Right hindlimb (tissue), 1 donor: ENCODE data around the gene STAT6.
"Not testable (repeated sequence)": the region's sequence is repeated elsewhere in the genome, so short reads cannot be mapped to it uniquely, and the experiment has no call there.

ENCODE experiments used
- DNase-seq: peaks from one replicate; pipeline ENCODE4 v3.0.0-alpha.2; 2018

The STAT6 gene

DNA sequence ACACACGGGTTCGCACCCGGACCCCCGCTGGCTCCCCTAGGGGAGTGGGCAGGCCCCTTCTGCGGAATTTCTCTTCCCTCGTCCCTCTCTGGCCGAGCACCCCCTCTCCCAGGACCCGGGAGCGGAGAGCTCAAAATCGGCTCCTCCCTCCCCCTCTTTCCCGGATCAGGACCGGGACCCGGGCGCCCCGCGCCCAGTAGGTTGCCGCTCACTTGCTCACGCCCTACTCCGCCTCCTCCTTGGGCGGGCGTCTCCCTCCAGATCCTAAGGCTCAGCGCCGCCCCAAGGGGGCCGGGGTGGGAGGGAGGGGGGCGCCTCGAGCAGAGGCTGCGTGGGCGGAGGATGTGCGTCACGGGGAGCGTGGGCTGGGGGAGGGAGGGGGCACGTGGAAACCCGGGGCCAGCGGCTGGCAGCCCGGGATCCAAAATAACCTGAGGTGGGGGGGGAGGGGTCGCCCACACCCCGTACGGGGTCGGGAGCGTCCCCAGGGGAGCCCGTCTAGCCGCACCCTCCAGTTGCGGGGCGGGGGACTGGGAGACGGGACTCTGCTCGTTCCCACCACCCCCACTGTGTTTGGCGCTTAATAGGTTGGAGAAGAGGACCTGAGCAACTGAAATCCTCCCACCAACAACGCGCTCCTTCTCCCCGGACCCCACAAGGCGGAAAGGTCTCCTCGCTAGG, 24.0 kb downstream of the STAT6 start:
- DNase-seq: peak; percentile 92

DNA sequence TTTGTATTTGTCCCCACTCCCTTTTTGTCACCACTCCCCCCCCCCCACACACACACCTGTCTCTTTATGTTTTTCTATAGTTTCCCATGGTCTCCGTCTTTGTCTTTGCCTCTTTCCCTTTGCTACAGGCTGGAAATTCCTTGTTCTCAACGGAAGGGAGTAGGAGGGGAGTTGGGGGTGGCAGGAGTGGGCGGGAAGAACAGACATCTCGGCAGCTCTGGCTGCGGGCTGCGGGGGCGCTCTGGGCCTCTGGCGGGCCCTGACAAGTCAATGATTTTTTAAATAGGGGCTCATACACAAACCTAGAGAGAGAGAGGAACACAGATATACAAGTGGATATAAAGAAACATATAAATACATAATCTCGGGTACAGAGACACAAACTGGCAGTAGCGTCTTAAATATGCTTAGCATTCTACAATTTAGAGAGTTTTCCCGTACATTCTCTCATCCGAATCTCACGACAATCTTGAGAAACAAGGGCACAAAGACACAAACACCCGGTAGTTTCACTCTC, 24.6 kb downstream of the STAT6 start:
- peak; percentile 90 for DNase-seq

DNA sequence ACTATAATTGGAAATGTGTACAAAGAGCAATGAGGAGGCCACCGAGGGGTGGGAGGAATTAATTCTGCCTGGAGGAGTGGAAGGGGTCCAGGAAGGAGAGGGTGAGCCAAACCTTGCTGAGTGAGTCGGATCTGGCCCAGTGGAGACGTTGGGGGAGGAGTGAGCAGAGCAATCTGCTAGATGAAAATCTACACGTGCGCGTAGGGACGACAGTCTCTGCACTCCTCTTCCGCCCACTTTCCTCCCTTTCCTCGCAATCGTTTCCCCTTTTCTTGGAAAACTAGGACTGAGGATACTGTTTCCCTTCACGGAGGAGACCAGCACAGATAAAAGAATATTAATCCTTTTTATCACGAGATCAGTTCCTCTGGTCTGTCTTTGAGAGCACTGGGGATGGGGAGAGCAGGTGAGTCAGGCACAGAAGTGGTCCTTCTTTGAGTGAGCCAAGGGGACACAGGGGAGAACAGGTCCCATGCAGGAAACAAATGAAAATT, 25.1 kb downstream of the STAT6 start:
- peak; percentile 89 for DNase-seq

DNA sequence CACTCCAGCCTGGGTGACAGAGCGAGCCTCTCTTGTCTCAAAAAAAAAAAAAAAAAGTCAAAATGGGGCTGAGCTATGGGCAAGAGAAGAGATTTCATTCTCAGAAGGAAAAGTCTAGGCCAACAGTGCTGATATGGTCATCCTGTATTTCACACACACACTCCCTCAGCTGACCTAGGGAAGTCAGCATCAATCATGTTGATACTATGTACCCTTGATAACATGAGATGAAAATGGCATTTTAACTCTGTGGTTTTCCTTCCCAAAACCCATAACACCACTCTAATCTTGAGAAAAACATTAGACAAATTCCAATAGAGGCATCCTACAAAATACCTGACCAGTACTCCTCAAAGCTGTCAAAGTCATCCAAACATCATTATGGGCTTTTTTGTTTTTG, 30.3 kb downstream of the STAT6 start:
- DNase-seq: no peak

DNA sequence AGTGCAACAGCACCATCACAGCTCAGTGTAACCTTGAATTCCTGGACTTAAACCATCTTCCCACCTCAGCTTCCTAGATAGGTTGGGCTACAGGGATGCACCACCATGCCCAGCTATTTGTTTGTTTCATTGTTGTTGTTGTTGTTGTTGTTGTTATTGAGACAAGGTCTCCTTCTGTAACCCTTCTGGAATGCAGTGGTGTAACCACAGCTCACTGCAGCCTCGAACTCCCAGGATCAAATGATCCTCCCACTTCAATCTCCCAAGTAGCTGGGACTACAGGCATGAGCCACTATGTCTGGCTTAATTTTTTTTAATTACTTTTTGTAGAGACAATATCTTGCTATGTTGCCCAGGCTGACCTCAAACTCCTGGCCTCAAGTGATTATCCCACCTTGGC, 31.3 kb downstream of the STAT6 start:
- no peak for DNase-seq

DNA sequence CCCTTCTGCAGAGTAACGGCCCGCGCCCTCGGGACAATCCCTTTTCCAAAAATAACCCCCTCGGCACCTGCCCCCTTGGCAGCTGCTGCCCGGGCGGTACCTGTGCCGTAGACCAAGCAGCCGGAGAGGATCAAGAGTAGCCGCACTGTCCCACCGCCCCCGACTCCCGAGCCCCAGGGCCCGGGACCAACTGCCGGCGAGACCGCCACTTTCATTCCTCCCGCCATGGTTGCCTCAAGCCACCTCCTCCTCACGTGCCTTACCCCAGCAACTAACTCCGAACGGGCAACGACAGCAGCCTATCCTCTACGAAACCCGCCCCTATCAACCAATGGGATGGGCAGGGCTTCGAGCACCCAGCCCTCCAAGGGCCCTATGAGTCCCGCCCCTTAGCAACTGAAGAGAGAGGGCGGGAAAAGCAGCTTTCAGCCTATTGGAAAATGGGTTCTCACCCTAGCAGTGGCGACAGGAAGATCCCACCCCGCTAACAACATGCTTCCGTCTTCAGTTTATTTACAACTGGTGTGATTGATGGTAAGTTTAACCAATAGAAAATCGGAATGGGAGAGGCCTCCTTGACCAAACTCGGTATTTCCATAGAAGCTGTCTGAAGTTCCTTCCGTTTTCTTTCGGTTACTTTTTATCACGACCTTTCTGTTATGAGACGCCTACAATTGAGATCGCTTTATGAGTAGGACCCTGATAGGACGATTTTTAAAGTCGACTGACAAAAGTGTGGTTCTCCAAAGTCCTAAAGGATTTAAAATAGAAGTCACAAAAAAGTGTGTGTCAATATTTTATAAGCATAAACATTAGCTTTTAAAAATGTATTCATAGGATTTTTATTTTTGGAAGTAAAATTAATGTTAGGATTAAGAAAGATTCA, 32.4 kb downstream of the STAT6 start, which contains the start of gene NEMP1:
TSS of gene NEMP1 (minus strand) at position 273 of the 886 bp plus-strand sequence. CDS start at position 227, 46 bp downstream.
- DNase-seq: peak; percentile 99

DNA sequence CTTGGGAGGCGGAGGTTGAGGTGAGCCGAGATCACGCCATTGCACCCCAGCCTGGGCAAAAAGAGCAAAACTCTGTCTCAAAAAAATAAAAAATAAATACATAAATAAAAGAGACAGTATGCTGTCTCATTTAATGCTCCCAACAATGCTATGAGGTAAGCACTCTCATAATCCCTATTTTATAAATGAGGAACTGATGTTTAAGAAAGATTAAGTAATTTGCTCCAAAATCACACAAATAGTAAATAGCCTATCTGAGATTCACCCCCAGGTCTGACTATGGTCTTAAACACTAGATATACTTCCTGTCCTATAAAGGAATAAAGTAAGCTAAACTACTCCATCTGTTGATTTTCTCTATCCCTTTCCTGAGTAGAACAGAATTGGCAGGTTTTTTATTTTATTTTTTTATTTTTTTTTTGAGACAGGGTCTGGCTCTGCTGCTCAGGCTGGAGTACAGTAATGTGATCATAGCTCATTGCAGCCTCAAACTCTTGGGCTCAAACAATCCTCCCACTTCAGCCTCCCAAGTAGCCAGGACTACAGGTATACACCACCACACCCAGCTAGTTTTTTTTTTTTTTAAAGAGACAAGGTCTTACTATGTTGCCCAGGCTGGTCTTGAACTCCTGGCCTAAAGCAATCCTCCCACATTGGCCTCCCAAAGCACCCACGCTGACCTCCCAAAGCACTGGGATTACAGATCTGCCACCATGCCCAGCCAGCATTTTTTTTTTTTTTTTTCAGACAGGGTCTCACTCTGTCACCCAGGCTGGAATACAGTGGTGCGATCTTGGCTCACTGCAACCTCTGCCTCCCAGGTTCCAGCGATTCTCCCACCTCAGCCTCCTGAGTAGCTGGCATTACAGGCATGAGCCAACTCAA, 37.4 kb downstream of the STAT6 start:
- DNase-seq: not testable (repeated sequence)

DNA sequence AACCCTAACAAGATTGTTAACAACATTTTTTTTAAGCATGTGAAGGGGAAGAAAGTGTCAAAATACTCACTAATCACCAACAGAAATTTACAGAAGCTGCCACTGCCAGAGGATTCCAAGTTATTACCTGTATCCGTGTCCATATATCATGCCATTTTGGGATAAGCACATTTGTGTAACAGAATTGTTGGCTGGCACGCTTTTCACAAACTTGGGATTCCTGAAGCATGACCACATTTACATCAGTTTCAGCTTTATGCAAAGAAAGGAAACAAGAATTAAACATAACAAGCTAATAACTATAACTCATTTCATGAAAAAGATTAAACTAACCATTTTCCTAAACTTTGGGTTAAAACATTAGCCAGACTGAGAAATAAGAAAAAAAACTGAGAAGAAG, 38.5 kb downstream of the STAT6 start:
- DNase-seq: no peak

DNA sequence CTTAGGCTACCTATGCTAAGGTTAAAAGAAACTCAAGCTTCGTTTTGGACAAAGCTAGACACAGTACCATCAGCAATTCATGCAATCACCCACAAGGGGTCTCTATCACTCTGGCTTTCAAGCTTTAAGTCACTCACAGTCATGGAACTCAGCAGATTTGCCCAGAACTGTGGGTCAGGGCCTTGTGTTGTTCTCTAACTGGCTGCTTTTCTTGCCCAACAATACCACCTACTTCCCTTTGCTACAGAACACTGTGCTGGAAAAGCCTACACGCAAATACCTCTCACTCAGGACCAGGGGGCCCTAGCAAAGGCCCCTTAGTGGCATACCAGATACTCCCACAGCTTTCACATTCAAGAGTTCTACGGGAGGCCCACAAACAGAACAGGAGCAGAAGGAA, 41.6 kb downstream of the STAT6 start:
- DNase-seq: peak; percentile 69

DNA sequence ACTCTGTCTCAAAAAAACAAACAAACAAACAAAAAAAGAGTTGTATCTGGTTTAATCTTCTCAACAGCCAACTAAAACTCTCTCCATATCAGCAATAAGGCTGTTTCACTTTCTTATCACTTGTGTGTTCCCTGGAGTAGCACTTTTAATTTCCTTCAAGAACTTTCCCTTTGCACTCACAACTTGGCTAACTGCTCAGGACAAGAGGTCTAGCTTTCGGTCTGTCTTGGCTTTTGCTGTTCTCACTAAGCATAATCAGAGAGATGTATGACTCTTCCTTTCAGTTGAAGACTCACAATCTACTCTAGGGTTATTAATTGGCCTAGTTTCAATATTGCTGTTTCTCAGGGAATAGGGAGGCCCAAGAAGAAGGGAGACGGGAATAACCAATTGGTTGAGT, 44.9 kb downstream of the STAT6 start:
- no peak for DNase-seq

DNA sequence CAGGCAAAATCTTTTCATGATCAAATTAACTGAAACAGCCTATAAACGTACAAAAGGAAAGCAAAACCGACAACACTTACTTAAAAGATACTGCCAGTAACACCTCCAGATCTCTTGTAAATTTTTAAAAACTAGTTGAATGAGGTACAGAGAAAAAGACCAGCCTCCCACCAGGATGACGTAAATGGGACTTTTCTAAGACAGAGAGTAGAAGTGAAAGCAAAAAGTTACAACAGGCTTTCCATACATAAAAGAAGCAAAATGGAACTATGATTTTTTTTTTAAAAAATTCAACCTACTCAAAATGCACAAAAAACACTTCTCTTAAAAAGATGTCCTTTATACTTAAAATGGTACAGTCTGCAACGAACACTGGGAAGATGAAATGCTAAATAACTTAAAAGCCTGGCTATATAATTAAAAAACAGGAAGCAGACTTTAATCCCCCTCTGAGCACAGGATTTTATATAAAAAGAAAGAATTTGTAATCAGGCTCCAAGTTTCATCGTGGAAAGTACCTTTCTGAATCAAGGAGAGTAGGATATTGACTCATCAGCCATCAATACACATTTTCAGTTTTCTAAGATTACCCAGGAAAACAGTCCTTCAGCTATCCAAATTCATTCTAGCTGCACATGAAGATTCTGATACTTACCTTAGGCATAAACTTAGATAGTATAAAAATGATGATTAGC, 47.0 kb downstream of the STAT6 start:
- no peak for DNase-seq

DNA sequence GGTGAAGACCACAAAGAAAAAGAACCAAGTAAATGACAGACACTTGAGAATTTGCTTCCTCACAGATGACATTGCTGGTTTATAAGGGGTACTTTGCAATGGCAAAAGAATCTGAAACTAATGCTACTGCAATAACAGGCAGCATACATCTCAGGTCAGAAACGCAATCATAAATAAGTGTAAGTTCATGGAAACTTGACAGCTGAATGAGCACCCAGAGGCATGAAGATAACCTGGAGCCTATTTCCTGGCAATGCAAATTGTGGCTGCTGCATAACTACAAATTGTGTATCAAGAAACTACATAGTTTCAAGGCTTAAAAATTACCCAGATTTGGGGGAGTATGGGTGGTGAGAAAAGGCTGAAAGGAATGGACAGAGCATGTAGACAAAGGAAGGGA, 52.7 kb downstream of the STAT6 start:
- DNase-seq: no peak

DNA sequence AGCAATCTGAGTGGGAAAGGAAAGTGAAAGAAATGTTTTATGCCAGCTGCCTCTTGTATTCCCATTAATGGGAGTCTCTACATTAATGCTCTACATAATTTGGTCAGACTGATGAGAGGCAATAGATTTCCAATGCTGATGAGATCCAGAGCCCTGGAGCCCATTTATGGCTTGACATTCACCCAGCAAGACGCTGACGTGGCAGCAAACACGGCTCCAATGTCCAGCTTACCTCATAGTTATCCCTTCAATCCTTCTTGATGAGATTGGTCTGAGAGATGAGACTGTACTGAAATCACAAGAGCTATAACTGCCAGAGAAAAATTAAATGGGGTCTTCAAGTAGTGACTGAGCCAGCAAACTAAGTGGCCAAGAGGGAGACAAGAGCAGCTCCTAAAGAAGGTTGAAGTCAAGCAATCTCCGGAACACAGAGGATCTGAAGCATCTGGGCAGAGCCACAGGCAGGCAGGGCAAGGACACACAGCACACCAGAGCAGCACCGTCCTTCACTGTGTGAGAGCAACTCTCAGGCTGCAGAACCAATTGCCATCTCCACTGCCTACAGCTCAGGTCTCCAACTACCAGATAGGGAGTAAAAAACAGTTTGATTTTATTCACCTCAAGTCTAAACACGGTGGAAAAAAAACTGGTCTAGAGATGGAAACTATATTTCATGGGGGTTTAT, 54.0 kb downstream of the STAT6 start:
- DNase-seq: no peak

DNA sequence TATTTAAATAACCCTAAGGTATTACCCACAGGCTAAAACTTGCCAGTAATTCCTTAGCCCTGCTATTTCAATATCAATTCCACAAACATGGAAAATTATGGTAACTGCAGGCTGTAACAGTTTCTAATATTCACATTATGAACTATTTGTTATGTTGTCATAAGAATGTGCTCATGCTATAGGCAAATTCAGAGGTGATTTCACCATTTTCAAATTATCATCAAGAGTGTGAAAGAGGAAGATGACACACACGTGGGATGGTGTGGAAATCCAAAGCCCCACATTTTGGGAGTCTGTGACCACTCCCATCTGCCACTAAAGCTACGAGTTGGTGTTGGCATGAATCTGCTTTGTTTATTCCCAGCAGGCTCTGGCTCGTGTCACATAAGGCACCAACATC, 55.3 kb downstream of the STAT6 start:
- DNase-seq: no peak

DNA sequence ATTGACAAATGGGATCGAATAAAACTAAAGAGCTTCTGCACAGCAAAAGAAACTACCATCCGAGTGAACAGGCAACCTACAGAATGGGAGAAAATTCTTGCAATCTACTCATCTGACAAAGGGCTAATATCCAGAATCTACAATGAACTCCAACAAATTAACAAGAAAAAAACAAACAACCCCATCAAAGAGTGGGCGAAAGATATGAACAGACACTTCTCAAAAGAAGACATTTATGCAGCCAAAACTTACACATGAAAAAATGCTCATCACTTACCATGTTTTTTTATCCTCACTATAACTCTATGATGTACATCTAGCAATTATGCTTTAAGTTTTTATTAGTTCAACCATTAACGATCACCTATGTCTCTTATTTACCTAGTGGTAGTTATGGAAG, 57.3 kb downstream of the STAT6 start:
- DNase-seq: not testable (repeated sequence)

DNA sequence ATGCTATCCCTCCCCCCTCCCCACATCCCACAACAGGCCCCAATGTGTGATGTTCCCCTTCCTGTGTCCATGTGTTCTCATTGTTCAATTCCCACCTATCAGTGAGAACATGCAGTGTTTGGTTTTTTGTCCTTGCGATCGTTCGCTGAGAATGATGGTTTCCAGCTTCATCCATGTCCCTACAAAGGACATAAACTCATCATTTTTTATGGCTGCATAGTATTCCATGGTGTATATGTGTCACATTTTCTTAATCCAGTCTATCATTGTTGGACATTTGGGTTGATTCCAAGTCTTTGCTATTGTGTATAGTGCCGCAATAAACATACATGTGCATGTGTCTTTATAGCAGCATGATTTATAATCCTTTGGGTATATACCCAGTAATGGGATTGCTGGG, 58.0 kb downstream of the STAT6 start:
- DNase-seq: not testable (repeated sequence)

DNA sequence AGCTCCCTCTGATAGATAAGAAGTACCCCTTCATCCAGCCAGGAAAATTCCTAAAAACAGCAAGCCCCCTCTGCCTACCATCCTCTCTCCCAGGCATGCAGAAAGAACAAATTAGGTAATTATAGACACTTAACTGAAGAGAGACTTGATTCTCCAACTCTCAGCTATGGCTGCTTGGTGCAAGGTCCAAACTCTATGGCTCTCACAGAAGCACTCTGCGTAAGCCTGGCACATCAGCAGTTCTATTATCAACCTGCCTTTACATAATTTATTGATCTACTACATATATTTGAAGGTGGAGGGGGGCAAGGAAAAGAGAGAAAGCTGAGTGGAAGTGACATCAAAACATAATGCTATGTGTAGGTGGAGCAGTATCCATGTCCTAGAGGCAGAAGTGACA, 60.2 kb downstream of the STAT6 start:
- no peak for DNase-seq

DNA sequence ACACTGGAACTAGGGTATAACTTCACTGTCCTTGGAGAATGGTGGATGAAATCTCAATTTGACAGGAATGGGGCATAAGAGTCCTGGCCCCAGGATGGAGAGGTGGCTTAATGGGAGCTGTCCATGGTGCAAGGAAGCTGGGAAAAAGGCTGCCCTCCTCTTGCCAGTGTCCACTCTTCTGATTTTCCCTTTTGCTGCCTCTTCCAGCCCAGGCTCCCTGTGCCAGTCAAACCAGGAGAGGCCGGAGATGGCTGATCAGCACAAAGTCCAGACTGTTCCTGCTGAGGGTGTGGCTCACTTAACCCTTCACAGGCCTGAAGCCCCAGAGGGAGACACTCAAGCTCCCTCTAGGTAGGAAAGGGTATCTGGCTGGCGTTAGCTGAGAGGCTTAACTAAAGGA, 61.3 kb downstream of the STAT6 start, which contains the start of gene MYO1A:
TSS of gene MYO1A (minus strand) at position 240 of the 400 bp plus-strand sequence. CDS start 1,806 bp downstream, outside the sequence.
- DNase-seq: no peak

DNA sequence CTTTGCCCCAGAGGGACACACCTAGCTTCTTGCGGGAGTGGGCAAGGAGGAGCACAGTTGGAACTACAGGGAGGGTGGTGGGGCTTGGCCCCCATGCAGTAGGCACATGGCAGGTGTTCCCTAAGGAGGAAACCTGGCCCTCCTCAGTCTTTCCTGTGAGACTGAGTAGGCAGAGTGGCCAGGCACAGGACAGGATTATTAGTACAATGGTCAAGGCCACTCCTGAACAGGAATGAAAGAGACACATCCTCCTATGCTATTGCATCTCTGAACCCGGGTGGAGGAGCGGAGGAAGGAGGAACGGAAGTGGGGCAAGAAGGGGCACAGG, 62.1 kb downstream of the STAT6 start:
- no peak for DNase-seq

DNA sequence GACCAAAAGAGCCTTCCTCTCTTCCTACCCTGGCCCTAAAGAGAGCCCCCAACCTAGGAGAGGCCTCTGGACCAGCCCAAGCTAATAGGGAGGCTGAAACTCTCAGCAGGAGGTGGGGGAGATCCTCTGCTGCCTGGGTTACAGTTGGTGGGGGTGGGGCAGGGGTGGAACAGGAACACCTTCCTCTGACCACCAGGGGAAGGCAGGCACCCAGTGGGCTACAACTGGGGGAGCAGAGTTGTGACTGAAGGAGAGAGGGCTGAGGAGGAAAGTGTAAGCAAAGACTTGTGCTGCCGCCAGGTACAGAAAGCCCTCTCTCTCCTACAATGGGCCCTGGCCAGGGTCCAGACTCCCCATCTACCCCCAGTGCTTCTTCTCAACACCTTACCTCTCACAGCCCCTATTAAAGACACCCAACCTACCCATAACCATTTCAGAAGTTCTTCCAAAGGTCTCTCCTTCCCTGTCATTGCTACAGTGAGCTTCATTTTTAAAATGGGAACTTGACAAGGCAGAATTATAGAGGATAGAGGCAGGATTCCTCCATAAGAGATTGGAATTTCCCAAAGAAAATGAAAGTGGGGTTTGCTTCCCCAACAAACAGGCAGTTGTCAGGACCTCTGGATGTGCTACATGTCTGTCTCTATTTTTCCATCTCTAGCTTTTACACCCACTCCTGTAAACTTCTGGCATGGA, 62.6 kb downstream of the STAT6 start:
- DNase-seq: no peak

DNA sequence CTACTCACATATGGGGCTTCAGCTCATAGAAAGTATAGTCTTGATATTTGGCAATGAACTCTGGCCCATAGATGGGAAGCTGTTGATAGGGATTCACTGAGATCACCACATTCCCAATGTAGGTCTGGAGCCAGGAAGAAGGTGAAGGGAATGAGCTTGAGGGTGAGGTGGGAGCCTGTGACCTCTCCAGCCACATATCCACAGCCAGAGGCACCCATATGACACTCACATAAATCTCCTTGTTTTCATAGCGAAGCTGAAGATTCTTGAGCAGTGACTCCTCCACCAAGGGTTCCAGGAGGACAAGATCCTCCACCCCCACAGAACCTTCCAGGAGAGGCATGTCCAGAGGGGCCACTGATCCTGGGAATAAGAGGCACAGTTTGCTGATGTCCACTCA, 63.2 kb downstream of the STAT6 start:
- no peak for DNase-seq
